Thymus (tissue), 11 donors: ENCODE results near the gene PEX5L. TPM values are rescaled to one million over a fixed set of nuclear protein-coding genes. Genes with fewer than 3 reads are reported as not detected.

Experiments
- DNase-seq, 9 donors: peaks; one replicate each; pipeline ENCODE4 v3.0.0-alpha.2; 2013; ENCODE audit warnings: low spot score in 9 of 9, low read depth in 6 of 9, missing footprints in 1 of 9
- H3K27ac ChIP-seq, 2 donors: one replicate each; pipeline ENCODE4 v1.5.1; 2013; ENCODE audit warnings: control low read depth in 1 of 2, low read depth in 1 of 2, low read length in 1 of 2, mild to moderate bottlenecking in 1 of 2, moderate library complexity in 1 of 2
- H3K27me3 ChIP-seq, 2 donors: one replicate each; pipeline ENCODE4 v1.5.1; 2013; ENCODE audit warnings: low read length in 1 of 2; ENCODE audit not compliant: control insufficient read depth in 2 of 2, insufficient read depth in 1 of 2
- H3K36me3 ChIP-seq, 2 donors: one replicate each; pipeline ENCODE4 v1.5.1; 2013; ENCODE audit warnings: low read length in 1 of 2, mild to moderate bottlenecking in 1 of 2, moderate library complexity in 1 of 2; ENCODE audit not compliant: control insufficient read depth in 2 of 2, insufficient read depth in 2 of 2
- H3K4me1 ChIP-seq, 2 donors: one replicate each; pipeline ENCODE4 v1.5.1; 2013; ENCODE audit warnings: low read length in 2 of 2; ENCODE audit not compliant: control insufficient read depth in 2 of 2, insufficient read depth in 2 of 2
- H3K4me3 ChIP-seq, 2 donors: one replicate each; pipeline ENCODE4 v1.5.1; 2013; ENCODE audit warnings: low read length in 2 of 2, control low read depth in 1 of 2, mild to moderate bottlenecking in 1 of 2
- H3K9me3 ChIP-seq, 2 donors: one replicate each; pipeline ENCODE4 v1.5.1; 2013; ENCODE audit warnings: low read length in 1 of 2, mild to moderate bottlenecking in 1 of 2; ENCODE audit not compliant: control insufficient read depth in 2 of 2, insufficient read depth in 1 of 2
- WGBS: extraction: QIAGEN DNeasy Blood & Tissue Kit; methylation state at CpG from one replicate; pipeline ENCODE4 v1.1.7; 2013; 5-methylcytosine and 5-hydroxymethylcytosine counted together
- polyA plus RNA-seq: library from polyadenylated mRNA; stranded (reverse); fragments of 200-250 nt; gene quantifications from one replicate; pipeline ENCODE4 v1.2.3, GENCODE V29; 2013
- total RNA-seq: library from RNA; stranded (reverse); fragments of 120-200 nt; gene quantifications from one replicate; pipeline ENCODE4 v1.2.4, GENCODE V29; 2013
- donor health status: healthy.

The PEX5L gene
- total and polyA plus RNA-seq, 2 donors: 0.27 to 1.9 TPM

- DNase-seq: peak in 7 of 9 donors; percentile 19 to 72 (median 42)
- Histone ChIP-seq H3K27ac (no peak overlapping the region), H3K9me3 (no peaks in the 10 kb centered on the region), H3K36me3 (no peaks in the 10 kb centered on the region), H3K4me3 (no peak overlapping the region), H3K27me3 (no peaks in the 10 kb centered on the region), H3K4me1 (no peaks in the 10 kb centered on the region)
- 39% methylated on average over 9 of the region's 9 CpGs for WGBS
Measured at GRCh38 chr3:179811321-179812095, 225.2 kb downstream of the PEX5L start.

GRCh38 chr3:179809639-179810038, 227.1 kb downstream of the PEX5L start:
- no peak overlapping the region for H3K4me3 ChIP-seq
- H3K36me3 ChIP-seq: no peaks in the 10 kb centered on the region
- no peak for DNase-seq
- no peaks in the 10 kb centered on the region for H3K27me3 ChIP-seq
- H3K27ac ChIP-seq: no peak overlapping the region
- no peaks in the 10 kb centered on the region for H3K4me1 ChIP-seq
- H3K9me3 ChIP-seq: no peaks in the 10 kb centered on the region

- Histone ChIP-seq H3K36me3 (no peaks in the 10 kb centered on the region), H3K4me3 (no peak overlapping the region), H3K27me3 (no peaks in the 10 kb centered on the region), H3K27ac (no peak overlapping the region), H3K4me1 (no peaks in the 10 kb centered on the region), H3K9me3 (no peaks in the 10 kb centered on the region)
- no peak for DNase-seq
- WGBS: 98% methylated on average over 14 of the region's 14 CpGs
Measured at GRCh38 chr3:179807588-179807987, 229.1 kb downstream of the PEX5L start.

- H3K9me3 ChIP-seq: no peaks in the 10 kb centered on the region
- no peak for DNase-seq
- H3K4me3 ChIP-seq: no peak overlapping the region
- H3K27ac ChIP-seq: no peak overlapping the region
- 97% methylated on average over 5 of the region's 5 CpGs for WGBS
- H3K36me3 ChIP-seq: no peaks in the 10 kb centered on the region
- H3K27me3 ChIP-seq: no peaks in the 10 kb centered on the region
- H3K4me1 ChIP-seq: no peaks in the 10 kb centered on the region
Measured at GRCh38 chr3:179806177-179806576, 230.6 kb downstream of the PEX5L start.

GRCh38 chr3:179801856-179802255, 234.9 kb downstream of the PEX5L start:
- H3K4me1 ChIP-seq: no peaks in the 10 kb centered on the region
- no peak overlapping the region for H3K4me3 ChIP-seq
- no peaks in the 10 kb centered on the region for H3K9me3 ChIP-seq
- 98% methylated on average over 4 of the region's 4 CpGs for WGBS
- H3K36me3 ChIP-seq: no peaks in the 10 kb centered on the region
- no peaks in the 10 kb centered on the region for H3K27me3 ChIP-seq
- no peak for DNase-seq
- no peak overlapping the region for H3K27ac ChIP-seq

GRCh38 chr3:179801263-179801662, 235.5 kb downstream of the PEX5L start:
- Histone ChIP-seq H3K9me3 (no peaks in the 10 kb centered on the region), H3K36me3 (no peaks in the 10 kb centered on the region), H3K27me3 (no peaks in the 10 kb centered on the region), H3K27ac (no peak overlapping the region), H3K4me1 (peaks cover under 1 to 5% of the 10 kb centered on the region in 2 donors), H3K4me3 (no peak overlapping the region)
- no peak for DNase-seq

- Histone ChIP-seq H3K36me3 (no peaks in the 10 kb centered on the region), H3K4me3 (no peak overlapping the region), H3K4me1 (peaks cover 4 to 8% of the 10 kb centered on the region in 2 donors), H3K9me3 (no peaks in the 10 kb centered on the region), H3K27me3 (no peaks in the 10 kb centered on the region), H3K27ac (no peak overlapping the region)
- no peak for DNase-seq
- 95% methylated on average over 1 of the region's 1 CpG for WGBS
Measured at GRCh38 chr3:179797192-179797591, 239.5 kb downstream of the PEX5L start.

- WGBS: 37% methylated on average over 4 of the region's 4 CpGs
- Histone ChIP-seq H3K36me3 (no peaks in the 10 kb centered on the region), H3K27me3 (no peaks in the 10 kb centered on the region), H3K9me3 (no peaks in the 10 kb centered on the region), H3K4me3 (no peak overlapping the region), H3K27ac (peak overlapping the region in 1 of 2 donors; percentile 5), H3K4me1 (peaks cover 4 to 8% of the 10 kb centered on the region in 2 donors)
- DNase-seq: peak in 2 of 9 donors; percentile 9 to 38
Measured at GRCh38 chr3:179796421-179796820, 240.3 kb downstream of the PEX5L start.

GRCh38 chr3:179794355-179794754, 242.4 kb downstream of the PEX5L start:
- no peak overlapping the region for H3K27ac ChIP-seq
- peaks cover 0 to 3% of the 10 kb centered on the region in 2 donors for H3K9me3 ChIP-seq
- no peak overlapping the region for H3K4me3 ChIP-seq
- H3K4me1 ChIP-seq: peaks cover 4 to 8% of the 10 kb centered on the region in 2 donors
- no peaks in the 10 kb centered on the region for H3K27me3 ChIP-seq
- 72% methylated on average over 4 of the region's 4 CpGs for WGBS
- DNase-seq: no peak
- no peaks in the 10 kb centered on the region for H3K36me3 ChIP-seq
